Measurements from ENCODE around the gene FAM193B. TPM values are rescaled to one million over a fixed set of nuclear protein-coding genes. Genes with fewer than 3 reads are reported as not detected.

Gene FAM193B
- total RNA-seq, 1 donor from 2014 or later, result 72.4 TPM

DNA sequence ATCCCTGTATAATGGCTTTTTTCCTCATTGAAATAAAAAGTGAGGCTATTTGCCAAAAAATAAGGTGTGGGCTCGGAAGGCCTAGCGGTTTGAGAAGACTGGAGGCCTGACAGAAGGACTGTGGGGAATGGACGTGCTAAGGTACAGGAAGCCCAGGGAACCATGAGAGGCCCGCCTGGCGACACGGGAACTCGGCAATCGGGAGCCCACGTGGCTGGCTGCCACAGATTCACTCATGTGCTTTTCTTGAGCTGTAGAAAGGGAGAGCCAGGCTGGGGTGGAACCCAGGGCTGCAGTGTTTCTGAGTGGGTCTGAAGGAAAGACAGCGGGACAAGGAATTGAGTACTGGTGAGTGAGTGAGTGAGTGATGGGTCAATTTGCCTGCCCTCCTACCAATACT, 25.7 kb downstream of the FAM193B start:
- intact Hi-C loops (cut with DNase I), result no loop called here
- Histone ChIP-seq H3K9me3 (no peaks in the 10 kb centered on the region), H3K36me3 (peaks cover 0 to 73% of the 10 kb centered on the region in 2 donors), H3K27ac (no peak overlapping the region), H3K4me3 (no peak overlapping the region), H3K4me1 (peaks cover 9% of the 10 kb centered on the region), H3K27me3 (no peaks in the 10 kb centered on the region)
- no peak for TF ChIP-seq POLR2A (IDR thresholded peaks at IDR 0.05)
- TF ChIP-seq POLR2AphosphoS5 (IDR thresholded peaks at IDR 0.05; ENCODE audit: insufficient read depth in 1 of 2, low read depth in 1 of 2), result no peak
- TF ChIP-seq, protein P1, sequence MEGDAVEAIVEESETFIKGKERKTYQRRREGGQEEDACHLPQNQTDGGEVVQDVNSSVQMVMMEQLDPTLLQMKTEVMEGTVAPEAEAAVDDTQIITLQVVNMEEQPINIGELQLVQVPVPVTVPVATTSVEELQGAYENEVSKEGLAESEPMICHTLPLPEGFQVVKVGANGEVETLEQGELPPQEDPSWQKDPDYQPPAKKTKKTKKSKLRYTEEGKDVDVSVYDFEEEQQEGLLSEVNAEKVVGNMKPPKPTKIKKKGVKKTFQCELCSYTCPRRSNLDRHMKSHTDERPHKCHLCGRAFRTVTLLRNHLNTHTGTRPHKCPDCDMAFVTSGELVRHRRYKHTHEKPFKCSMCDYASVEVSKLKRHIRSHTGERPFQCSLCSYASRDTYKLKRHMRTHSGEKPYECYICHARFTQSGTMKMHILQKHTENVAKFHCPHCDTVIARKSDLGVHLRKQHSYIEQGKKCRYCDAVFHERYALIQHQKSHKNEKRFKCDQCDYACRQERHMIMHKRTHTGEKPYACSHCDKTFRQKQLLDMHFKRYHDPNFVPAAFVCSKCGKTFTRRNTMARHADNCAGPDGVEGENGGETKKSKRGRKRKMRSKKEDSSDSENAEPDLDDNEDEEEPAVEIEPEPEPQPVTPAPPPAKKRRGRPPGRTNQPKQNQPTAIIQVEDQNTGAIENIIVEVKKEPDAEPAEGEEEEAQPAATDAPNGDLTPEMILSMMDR (IDR thresholded peaks at IDR 0.05), result no peak
- DNase-seq (ENCODE audit: extremely low spot score in 2 of 2), result no peak

DNA sequence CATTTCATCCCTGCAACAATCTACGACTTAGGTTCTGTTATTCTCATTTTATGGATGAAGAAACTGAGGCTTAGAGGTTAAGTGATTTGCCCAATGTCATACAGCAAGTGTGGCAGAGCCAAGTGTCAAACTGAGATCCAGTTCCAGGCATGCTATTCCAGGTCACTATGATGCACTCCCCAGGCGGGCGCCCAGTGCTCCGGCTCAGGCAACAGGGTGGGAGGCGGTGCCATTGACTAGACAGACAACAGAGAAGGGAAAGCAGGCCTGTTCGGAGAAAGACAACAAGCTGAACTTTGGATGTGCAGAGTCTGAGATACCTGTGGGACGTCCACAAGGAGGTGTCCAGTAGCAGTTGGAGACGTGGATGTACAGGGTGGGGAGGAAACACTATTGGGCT, 26.8 kb downstream of the FAM193B start:
- no peak for DNase-seq (ENCODE audit: extremely low spot score in 2 of 2)
- TF ChIP-seq POLR2AphosphoS5 (IDR thresholded peaks at IDR 0.05; ENCODE audit: insufficient read depth in 1 of 2, low read depth in 1 of 2), result no peak
- TF ChIP-seq POLR2A (IDR thresholded peaks at IDR 0.05), result no peak
- TF ChIP-seq, protein P1 (IDR thresholded peaks at IDR 0.05), result no peak
- H3K36me3 ChIP-seq, result peaks cover 0 to 70% of the 10 kb centered on the region in 2 donors

GRCh38 chr5:177526791-177527190, 27.6 kb downstream of the FAM193B start:
- H3K4me1 ChIP-seq, result peaks cover 9% of the 10 kb centered on the region
- TF ChIP-seq POLR2A (IDR thresholded peaks at IDR 0.05) (no peak), POLR2AphosphoS5 (IDR thresholded peaks at IDR 0.05; ENCODE audit: insufficient read depth in 1 of 2, low read depth in 1 of 2) (no peak)
- TF ChIP-seq, protein P1 (IDR thresholded peaks at IDR 0.05), result no peak
- intact Hi-C loops (cut with DNase I), result no loop called here
- H3K27me3 ChIP-seq, result no peaks in the 10 kb centered on the region
- no peaks in the 10 kb centered on the region for H3K9me3 ChIP-seq
- DNase-seq (ENCODE audit: extremely low spot score in 2 of 2), result no peak
- peaks cover 0 to 74% of the 10 kb centered on the region in 2 donors for H3K36me3 ChIP-seq
- H3K4me3 ChIP-seq, result no peak overlapping the region
- no peak overlapping the region for H3K27ac ChIP-seq

More for the DNA sequence above, 26.8 kb downstream of the FAM193B start:
- Histone ChIP-seq H3K9me3 (no peaks in the 10 kb centered on the region), H3K27me3 (no peaks in the 10 kb centered on the region), H3K4me1 (peaks cover 9% of the 10 kb centered on the region), H3K4me3 (no peak overlapping the region), H3K27ac (no peak overlapping the region)
- intact Hi-C loops (cut with DNase I), result no loop called here

GRCh38 chr5:177526191-177526590, 28.2 kb downstream of the FAM193B start:
- intact Hi-C loops (cut with DNase I), result no loop called here
- H3K9me3 ChIP-seq, result no peaks in the 10 kb centered on the region

More at GRCh38 chr5:177526191-177526590, 28.2 kb downstream of the FAM193B start:
- Histone ChIP-seq H3K27me3 (no peaks in the 10 kb centered on the region), H3K4me3 (no peak overlapping the region), H3K36me3 (peaks cover 0 to 74% of the 10 kb centered on the region in 2 donors), H3K27ac (no peak overlapping the region), H3K4me1 (peaks cover 9% of the 10 kb centered on the region)
- no peak for DNase-seq (ENCODE audit: extremely low spot score in 2 of 2)
- TF ChIP-seq POLR2AphosphoS5 (IDR thresholded peaks at IDR 0.05; ENCODE audit: insufficient read depth in 1 of 2, low read depth in 1 of 2) (no peak), POLR2A (IDR thresholded peaks at IDR 0.05) (no peak)
- TF ChIP-seq, protein P1 (IDR thresholded peaks at IDR 0.05), result no peak

All from vagina (tissue), 2 donors.